NCI-H1694 treated with DMSO at 0.1 percent for 48 hours (cell line): Measurements from ENCODE around the gene SLC6A13.
"Not testable (repeated sequence)": the region's sequence is repeated elsewhere in the genome, so short reads cannot be mapped to it uniquely, and the experiment has no call there.

ENCODE experiments used
- DNase-seq: peaks from one replicate; lab custom pipeline; 2025; lab: John Stamatoyannopoulos, UW

Gene SLC6A13

DNA sequence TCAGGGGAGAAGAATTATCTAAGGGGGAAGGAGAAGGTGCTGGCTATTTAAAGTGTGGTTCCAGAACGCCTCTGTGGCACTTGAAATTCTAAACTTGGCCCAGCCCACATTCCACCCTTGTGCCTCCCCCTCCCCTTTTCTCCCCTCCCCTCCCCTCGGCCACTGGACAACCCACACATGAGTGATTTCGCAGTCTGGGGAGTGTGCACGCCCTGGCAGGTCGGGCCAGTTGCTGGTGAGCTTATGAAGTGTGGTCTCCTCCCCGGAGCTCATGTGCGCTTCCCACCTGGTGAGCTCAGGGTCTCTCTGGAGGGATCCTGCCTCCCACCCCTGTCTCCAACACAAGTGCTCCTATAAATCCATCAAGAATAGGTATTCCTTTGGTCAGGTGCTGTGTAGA, at the start of gene SLC6A13:
TSS of gene SLC6A13 (minus strand) at position 20 of the 400 bp plus-strand sequence. CDS start 2,784 bp downstream, outside the sequence.
- DNase-seq, result no peak

DNA sequence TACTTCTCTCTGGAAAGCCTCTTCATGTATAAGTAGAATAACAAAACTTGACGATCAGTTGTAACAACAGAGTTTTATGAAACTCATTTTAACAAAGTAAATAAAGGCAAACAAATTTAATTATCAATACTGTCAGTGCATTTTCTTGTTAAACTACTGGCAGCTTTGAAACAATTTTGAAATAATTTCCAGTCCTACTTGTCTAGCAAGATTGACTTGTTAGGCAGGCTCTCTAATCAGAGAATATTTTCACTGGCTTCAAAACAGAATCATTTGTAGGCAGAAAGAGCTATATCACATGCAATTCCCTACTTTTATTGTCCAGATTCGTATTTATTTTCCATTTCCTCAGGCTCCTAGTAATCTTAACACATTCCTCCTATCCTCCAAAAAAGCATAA, 45.9 kb upstream of the SLC6A13 start:
- no peak for DNase-seq

DNA sequence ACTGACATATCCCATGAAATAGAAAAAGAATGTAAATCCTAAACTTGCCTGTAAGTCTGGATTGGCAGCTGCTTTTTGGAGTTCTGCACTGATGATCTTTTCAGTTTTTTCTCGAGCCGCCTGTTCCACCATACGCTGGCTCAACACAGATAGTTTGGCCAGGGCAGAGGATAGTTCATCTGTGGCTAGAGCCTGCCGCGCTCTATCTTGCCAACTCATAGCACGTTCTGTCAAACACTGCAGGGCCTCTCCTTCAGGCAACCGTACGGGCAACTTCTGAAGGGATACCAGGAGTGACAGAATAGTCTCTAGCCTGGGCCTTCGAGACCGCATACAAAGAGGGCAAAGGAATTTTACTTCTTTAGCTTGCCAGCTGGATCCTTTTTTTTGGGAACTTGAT, 44.8 kb upstream of the SLC6A13 start:
- DNase-seq, result no peak

DNA sequence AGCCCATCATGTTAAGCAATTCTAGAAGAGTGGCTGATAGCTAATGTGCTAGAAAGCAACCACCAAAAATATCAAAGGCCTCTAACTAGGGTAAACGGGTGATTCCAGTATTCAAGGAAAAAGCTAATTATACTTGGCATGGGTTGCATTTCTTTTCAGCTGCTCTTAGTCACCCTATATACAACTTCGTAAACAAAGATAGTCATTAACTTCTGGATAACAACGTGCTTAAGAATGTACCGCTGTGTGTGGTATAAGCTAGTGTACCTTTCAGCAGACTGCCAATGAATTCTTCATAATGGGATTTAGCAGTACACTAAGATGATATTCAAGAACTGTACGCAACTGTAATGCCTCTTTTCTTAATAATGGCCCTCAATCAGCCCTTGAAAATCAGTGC, 42.2 kb upstream of the SLC6A13 start:
- no peak for DNase-seq

DNA sequence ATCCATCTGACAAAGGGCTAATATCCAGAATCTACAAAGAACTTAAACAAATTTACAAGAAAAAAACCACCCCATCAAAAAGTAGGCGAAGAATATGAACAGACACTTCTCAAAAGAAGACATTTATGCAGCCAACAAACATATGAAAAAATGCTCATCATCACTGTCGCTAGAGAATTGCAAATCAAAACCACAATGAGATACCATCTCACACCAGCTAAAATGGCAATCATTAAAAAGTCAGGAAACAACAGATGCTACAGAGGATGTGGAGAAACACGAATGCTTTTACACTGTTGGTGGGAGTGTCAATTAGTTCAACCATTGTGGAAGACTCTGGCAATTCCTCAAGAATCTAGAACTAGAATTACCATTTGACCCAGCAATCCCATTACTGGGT, 40.1 kb upstream of the SLC6A13 start:
- not testable (repeated sequence) for DNase-seq

DNA sequence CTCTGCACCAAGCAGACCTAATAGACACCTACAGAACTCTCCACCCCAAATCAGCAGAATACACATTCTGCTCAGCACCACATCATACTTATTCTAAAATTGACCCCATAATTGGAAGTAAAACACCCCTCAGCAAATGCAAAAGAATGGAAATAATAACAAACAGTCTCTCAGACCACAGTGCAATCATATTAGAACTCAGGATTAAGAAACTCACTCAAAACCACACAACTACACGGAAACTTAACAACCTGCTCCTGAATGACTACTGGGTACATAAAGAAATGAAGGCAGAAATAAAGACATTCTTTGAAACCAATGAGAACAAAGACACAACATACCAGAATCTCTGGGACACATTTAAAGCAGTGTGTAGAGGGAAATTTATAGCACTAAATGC, 37.5 kb upstream of the SLC6A13 start:
- DNase-seq, result not testable (repeated sequence)

DNA sequence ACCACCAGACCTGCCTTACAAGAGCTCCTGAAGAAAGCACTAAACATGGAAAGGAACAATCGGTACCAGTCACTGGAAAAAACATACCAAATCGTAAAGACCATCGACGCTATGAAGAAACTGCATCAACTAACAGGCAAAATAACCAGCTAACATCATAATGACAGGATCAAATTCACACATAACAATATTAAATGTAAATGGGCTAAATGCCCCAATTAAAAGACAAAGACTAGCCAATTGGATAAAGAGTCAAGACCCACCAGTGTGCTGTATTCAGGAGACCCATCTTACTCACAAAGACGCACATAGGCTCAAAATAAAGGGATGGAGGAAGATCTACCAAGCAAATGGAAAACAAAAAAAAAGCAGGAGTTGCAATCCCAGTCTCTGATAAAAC, 36.9 kb upstream of the SLC6A13 start:
- not testable (repeated sequence) for DNase-seq

DNA sequence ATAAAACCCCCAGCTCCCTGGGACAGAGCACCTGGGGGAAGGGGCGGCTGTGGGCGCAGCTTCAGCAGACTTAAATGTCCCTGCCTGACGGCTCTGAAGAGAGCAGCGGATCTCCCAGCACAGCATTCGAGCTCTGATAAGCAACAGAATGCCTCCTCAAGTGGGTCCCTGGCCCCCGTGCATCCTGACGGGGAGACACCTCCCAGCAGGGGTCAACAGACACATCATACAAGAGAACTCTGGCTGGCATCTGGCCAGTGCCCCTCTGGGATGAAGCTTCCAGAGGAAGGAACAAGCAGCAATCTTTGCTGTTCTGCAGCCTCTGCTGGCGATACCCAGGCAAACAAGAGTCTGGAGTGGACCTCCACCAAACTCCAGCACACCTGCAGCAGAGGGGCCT, 35.4 kb upstream of the SLC6A13 start:
- not testable (repeated sequence) for DNase-seq

DNA sequence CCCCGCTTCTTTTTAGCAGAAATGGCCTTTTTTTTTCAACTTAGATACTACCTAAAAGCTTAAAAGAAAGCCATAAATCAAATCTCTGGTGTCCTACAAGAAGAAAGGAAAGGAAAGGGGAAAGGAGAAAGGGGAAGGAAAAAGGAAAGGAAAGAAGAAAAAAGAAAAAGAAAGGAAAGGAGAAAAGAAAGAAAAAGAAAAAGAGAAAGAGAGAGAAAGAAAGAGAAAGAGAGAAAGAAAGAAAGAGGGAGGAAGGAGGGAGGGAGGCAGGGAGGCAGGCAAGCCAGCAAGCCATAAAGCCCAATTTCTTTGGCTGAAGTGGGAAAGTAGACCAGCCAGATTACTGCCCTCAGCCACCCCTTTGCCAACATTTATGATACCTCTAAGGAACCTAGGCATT, 32.5 kb upstream of the SLC6A13 start:
- DNase-seq, result no peak

DNA sequence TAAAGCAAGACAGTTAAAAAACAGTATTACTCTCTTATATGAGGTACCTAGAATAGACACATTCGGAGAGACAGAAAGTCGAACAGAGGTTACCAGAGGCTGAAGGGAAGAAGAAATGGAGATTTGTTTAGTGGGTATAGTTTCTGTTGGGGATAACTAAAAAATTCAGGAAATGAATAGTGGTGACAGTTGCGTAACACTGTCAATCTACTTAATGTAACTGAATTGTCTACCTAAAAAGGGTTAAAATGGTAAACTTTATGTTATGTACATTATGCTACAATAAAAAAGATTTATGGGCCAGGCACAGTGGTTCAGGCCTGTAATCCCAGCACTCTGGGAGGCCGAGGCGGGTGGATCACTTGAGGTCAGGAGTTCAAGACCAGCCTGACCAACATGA, 30.6 kb upstream of the SLC6A13 start:
- DNase-seq, result no peak

DNA sequence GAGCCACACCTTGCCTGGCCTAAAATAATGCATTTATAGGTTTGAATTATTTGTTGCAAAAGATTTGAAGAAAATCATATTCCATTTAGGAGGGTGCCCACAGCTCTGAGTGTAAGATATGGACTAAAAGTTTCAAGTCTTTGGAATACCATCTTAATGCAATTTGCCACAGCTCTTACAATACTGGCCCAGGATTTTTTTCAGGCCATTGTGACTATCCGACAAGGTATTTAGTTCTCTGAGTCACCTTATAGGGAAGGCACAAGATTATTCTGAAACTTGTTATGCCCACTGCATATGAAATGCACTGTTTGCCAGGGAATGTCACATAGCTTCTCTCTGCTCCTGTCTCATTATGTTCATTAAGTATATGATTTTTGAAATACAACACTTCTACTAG, 29.6 kb upstream of the SLC6A13 start:
- no peak for DNase-seq

DNA sequence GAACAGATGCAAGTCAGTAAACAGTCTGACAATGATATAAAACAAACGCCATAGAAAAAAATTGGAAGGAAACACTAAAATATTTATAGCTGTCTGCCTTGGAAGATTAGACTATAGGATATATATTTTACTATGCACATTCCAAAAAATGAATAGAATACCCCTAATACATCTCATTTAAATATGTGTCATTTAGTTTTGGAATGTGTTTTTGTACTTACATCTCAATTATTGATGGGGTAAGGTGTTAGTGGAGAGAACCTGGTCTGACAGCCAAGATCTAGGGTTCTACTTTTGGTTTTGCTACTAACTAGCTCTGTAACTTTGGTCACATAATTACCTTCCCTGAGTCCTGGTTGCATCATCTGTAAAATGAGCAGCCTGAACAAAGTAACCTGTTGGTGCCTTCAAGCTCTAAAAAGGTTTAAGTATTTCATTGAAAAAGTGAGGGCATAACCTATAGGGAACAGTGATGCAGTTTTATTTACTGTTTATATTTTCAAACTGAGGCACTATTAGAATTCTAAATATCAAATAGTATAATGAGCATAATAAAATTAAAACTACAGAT, 28.6 kb upstream of the SLC6A13 start:
- DNase-seq, result no peak

DNA sequence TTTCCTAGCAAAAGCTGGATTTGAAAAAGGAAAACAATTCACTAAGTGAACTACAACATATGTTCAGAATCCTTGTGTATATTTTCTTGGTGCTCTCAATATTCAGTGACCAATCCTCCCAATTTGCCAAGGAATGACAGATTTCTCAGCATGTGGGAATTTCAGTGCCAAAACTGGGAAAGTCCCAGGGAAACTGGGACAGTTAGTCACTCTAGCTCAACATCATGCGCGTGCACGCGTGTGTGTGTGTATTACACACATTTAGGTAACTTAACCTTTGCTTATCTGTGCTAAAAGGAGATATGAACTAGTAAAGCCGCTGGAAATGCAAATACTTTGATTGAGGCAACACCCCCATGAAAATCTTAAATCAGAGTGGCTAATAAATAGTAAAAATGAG, 26.1 kb upstream of the SLC6A13 start:
- DNase-seq, result no peak

DNA sequence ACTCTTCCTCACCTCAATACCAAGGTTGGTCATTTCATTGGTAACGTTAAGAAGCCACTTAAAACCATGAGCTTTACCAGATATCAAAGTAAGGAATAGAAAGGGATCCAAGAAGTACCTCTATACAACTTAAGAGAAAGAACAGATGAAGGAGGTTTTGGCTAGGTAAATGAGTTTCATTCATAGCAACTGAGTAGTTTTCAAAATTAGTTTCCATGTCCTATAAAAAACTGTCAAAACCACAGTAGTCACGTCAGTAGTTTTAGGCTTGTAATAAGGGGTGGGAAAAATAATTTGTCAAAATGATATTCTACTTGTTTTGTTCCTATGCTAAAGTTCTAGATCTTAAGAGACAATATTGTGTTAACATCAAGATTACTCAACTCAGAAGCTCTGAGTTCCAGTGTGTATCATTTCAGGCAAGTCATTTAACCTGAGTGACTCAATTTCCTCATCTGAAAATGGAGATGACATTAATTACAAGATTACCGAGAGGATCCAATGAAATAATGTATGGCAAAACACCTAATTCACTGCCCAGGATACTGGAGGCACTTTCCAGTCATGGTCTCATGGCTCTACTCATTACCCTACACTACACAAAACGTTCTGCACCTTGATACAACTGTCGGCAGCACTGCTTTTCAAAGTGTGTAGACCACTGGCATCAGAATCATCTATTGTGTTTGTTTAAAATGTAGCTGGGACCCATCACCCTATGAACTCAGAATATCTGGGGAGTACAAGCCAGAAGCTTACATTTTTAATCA, 24.1 kb upstream of the SLC6A13 start:
- DNase-seq, result no peak

DNA sequence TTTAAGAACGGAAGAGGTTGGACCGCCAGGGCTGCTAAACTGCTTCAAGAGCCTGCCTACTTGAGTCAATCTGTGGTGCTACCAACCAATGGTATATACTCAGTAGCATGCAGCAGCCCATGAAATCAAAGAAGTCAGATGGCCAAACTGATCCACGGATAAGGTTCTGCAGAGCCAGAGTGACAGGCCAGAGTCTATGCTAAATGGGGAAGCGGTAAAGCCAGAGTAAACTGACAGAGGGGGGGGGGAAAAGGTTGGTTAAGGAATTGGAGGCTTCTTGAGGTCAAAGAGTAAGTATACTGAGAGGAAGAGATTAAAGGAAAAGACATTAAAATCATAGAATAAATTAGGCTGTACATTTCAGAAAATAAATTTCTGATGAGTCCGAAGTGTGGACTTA, 15.4 kb upstream of the SLC6A13 start:
- no peak for DNase-seq

DNA sequence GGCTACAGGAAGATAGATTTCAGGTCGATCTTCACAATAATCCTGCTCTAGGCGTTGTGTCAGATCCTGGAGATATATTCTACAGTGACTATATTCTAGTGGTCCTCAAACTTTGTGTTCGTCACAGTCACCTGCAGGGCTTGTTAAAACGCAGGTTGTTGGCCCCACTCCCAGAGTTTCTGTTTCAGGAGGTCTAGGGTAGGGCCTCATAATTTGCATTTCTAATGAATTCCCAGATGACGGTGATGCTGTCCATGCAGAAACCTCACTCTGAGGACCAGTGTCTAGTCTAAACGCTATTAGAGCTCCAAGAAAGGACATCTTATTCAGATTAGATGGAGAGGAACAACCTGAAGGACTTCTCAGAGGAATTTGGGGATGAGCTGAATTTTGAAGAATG, 13.2 kb upstream of the SLC6A13 start:
- no peak for DNase-seq

DNA sequence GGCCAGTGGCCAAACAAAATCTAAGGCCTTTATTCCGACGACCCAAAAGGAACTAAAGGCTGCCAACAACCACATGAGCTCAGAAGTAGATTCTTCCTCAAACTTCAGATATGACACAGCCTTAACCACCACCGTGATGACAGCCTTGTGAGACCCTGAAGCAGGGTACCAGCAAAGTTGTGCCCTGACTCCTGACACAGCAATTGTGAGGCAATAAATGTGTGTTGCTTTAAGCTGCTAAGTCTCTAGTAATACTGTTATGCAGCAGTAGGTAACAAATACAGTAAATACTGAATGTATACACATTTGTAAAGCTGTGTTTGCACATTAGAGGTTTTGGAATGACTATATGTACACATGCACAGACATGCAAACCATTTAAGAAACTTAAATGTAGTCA, 10.7 kb upstream of the SLC6A13 start:
- no peak for DNase-seq

DNA sequence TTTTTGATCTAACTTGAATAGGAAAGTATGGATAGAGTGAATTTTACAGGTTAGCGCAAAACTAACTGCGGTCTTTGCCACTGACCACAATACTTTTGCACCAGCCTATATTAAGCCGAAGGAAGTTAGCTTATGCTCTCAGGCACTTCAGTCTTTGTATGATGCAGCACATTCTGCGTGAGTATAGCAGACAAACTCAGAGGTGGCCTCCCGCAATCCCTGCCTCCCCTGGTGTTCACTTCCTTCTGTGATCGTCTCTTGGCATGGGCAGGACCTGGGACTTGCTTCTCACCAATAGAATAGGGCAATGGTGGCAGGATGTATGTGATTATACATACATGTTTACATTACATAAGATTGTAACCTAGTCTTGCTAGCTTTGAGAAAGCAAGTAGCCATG, 10.3 kb upstream of the SLC6A13 start:
- no peak for DNase-seq

DNA sequence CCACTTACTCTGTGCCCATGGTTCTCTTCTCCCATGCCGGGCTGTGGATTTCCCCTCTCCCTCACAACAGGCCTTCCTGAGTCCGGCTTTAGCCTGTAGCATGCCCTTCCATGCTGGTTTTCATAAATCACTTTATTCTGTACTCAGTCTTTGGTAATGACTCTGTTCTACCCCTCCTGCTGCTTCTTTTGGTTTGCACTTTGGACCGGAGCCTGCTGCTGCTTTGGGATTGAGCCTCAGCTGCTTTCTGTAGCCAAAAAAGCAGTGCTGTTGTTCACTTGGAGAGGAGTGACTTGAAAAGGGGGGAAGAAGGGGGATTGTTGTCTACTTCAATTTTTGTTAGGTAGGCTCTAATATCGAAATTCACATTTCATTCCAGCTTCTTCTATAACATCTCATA, 8.5 kb upstream of the SLC6A13 start:
- no peak for DNase-seq

DNA sequence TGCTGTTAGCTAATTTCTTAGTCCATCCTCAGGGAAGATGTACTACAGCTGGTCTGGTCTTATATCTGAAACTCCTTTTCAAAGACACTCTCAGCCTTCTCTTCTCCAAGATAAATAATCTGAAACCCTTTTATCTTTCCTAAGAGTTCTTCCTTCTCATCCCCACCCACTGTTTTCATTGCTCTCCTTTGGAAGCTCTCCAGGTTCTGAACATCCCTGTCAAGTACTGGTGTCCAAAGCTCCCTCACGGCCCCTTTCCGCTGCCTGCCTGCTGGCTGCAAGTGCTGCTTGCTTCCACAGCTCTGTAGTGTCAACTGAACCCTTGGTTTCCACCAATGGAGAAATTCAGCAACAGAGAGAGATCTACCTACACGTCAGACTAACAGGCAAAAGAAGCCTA, 6.6 kb upstream of the SLC6A13 start:
- no peak for DNase-seq

DNA sequence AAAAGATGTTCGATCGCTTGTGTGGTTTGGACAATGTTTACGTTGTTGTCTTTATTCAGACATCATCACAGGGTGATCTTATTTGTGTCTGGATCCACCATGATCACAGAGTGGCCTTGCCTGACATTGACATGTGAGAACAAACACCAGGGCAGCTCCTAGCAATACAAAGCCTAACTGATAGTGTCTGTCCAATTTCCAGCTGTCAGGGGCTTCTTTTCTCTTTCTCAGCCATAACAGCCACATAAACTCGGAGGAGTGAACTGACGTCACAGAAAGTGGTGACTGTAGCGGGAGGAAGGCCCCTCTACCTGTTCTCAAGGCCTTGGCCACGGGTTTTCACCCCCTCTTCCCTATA, 5.8 kb upstream of the SLC6A13 start:
- DNase-seq, result no peak

DNA sequence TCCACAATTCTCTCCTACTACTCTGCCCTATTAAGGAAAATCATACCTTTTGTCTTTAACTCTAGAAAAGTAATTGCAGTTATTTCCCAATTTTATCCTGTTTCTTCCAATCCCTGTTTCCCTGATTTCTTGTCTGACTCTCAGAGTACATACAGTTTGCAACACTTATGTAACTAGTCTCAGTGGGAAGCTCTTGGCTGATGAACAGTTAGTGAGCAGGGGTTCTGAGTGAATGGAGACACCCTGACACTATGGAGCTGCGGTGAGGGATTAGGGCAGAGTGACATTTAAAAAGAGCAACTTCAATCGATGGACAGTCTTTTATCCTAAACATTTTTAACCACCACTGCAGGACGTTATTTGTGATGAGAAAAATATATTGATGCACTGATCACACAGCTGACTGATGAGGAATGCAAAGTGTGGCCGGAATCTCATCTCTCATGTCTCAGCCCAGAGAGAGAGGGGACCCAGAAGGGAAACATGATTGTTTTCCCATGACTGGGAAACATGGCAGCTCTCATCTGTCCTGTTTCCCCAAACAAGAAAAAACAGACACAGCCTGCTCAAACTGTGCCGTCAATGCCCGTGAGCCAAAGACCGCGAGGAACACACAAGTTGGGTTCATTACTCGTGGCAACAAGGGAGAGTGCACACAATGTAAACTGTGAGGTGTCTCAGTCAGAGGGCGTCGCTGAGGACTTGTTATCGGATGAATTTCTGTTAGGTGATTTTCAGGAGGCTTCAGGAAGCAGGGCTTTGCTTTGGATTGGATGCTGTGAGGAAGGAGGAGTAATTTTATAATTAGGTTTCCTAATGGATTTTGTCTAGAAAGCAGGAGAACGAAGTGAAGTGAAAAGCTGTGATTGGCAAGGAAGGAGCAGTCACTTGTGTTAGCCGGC, 5.2 kb upstream of the SLC6A13 start:
- no peak for DNase-seq

DNA sequence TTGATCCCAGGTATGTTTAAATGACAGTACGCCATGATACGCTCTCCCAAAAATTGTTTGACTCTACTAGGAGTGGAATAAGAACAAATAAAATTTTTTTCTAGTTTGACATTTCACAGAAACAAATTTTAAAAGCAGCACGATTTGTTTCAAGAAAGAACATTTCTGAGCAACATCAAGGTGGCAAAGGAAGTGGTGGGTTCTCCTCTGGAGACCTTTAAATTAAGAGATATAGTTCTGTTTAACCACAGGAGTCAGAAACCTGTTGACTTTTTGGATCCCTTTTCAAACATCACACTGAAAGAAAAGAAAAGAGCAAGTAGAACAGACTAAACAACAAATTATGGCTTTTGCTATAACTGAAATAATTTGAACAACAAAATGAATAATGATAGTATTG, 2.5 kb upstream of the SLC6A13 start:
- DNase-seq, result no peak
